ENCODE results near the gene EIF3CL.
"Not testable (repeated sequence)": the region's sequence is repeated elsewhere in the genome, so short reads cannot be mapped to it uniquely, and the experiment has no call there.

EIF3CL gene, protein sequence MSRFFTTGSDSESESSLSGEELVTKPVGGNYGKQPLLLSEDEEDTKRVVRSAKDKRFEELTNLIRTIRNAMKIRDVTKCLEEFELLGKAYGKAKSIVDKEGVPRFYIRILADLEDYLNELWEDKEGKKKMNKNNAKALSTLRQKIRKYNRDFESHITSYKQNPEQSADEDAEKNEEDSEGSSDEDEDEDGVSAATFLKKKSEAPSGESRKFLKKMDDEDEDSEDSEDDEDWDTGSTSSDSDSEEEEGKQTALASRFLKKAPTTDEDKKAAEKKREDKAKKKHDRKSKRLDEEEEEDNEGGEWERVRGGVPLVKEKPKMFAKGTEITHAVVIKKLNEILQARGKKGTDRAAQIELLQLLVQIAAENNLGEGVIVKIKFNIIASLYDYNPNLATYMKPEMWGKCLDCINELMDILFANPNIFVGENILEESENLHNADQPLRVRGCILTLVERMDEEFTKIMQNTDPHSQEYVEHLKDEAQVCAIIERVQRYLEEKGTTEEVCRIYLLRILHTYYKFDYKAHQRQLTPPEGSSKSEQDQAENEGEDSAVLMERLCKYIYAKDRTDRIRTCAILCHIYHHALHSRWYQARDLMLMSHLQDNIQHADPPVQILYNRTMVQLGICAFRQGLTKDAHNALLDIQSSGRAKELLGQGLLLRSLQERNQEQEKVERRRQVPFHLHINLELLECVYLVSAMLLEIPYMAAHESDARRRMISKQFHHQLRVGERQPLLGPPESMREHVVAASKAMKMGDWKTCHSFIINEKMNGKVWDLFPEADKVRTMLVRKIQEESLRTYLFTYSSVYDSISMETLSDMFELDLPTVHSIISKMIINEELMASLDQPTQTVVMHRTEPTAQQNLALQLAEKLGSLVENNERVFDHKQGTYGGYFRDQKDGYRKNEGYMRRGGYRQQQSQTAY

GRCh38 chr16:28403220-28404072 lies at the start of gene EIF3CL:
Gene EIF3CL, minus strand, starts transcription at chr16:28403841. Its CDS starts 223 bp downstream, at chr16:28403618.
- DNase-seq = not testable (repeated sequence)

DNA sequence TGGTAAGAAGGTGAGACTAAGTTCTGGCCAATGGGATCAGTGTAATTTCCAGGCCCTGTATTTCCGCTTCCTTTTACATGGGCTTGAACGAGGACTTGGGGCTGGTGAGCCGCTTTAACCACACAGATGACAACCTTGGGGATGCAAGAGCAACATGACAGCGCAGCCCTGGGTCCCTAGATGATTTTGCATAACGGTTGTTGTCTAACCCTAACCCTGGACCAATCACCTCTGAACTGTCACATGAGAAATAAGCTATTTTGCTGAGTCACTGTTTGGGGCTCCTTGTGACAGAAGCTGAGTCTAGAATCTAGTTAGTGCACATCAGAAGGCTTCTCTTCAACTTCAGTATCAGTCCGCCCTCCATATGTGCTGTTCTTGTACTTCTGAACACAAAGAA lies 43.4 kb upstream of the EIF3CL start:
- DNase-seq = not testable (repeated sequence)

DNA sequence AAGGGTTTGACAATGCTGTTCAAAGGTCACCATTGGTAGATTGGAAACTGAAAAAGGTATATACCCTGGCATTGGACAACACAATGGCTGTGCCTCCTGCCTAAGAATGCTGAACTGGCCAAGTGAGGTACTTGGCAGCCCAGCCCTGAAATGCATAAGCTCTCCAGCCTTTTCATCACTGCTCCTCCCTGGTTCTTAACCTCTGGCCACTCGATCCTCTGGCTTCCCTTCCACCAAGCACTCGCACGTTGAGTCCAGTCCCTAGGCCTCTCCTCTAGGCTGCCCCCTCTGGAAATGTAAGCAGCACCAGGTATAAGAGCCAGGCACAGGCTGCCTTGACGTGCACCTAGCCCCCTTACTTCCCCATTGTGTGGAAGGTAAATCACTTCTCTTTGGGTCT lies 42.7 kb upstream of the EIF3CL start:
- DNase-seq = not testable (repeated sequence)

DNA sequence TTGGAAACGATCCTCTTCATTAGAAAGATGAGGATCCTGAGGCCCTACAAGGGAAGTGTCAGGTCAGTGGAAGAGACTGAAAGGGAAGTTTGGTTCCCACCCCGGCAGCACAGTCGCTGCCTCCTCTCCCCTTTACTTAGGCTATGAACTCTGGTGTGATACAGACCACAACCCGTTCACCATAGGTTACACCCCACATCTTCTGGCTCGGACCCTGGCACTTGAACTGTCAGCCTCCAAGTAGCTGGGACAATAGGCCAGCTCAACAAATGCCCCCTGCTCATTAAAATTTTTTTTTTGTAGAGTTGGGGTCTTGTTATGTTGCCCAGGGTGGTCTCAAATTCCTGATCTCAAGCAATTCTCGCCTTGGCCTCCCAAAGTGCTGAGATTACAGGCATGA lies 40.3 kb upstream of the EIF3CL start:
- DNase-seq = not testable (repeated sequence)

DNA sequence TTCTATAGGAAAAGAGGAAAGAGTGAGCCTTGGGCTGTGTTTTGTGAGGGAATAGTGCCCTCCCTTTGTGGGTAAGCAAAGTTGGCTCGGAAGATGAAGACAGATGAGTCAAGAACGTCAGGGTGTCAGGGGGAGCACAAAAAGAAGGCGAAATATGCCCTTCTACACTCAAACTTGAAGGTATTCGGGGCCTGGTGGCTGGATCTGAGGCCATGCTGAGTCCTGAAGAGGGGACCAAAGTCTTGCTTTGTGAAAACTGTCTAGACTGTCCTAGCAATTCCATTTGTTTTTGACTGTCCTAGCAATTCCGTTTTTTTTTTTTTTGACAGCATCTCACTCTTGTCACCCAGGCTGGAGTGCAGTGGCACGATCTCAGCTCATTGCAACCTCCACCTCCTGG lies 35.3 kb upstream of the EIF3CL start:
- DNase-seq = not testable (repeated sequence)

DNA sequence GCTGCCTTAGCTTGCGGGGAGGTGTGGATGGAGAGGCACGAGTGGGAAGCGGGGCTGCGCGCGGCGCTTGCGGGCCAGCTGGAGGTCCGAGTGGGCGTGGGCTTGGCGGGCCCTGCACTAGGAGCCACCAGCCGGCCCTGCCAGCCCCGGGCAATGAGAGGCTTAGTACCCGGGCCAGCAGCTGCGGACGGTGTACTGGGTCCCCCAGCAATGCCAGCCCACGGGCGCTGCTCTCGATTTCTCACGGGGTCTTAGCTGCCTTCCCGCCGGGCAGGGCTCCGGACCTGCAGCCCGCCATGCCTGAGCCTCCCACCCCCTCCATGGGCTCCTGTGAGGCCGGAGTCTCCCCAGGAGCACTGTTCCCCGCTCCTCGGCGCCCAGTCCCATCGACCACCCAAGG lies 31.7 kb upstream of the EIF3CL start:
- DNase-seq = not testable (repeated sequence)

DNA sequence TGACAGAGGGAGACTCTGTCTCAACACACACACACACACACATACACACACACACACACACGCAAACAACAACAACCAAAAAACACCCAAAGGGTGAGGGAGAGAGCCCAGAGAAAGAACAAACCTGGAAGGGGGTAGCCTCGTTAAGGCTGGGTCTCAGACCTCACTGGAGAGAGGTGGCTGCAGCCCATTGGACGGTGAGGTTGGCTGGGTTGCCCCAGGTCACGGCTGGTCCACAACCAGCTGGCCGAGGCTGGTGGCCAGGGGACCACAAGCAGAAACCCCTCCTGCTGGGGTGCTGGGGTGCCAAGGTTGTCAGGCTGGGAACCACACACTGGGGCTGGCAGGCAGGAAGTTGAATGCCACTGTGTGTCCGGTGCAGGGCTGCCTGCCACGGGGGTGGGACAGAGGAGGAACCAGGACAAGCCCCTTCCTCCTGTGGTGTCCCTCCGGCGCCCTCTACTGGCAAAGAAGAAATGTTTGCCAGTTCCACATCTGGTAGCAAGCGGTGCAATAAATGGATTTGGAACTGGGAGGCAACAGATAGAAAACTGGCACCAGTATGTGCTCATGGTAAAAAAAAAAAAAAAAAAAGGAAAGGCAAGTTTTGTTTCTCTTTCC lies 22.5 kb upstream of the EIF3CL start:
- DNase-seq = not testable (repeated sequence)

DNA sequence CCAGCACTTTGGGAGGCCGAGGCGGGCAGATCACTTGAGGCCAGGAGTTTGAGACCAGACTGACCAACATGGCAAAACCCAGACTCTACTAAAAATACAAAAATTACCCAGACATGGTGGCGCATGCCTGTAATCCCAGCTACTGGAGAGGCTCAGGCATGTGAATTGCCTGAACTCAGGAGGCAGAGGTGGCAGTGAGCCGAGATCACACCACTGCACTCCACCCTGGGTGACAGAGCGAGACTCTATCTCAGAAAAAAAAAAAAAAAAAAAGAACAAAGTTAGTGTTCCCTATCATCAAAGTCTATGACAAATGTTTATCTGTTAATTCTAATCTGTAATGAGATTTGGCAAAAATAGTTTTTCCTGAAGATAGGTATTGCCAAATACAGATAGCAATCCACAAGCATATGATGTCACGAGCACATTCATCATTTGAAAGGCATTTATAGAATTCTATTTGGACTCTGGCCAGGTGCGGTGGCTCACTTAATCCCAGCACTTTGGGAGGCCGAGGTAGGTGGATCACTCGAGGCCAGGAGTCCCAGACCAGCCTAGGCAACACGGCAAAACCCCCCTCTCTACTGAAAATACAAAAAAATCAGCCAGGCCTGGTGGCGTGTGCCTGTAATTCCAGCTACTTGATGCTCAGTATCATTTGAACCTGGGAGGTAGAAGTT lies 17.6 kb upstream of the EIF3CL start:
- DNase-seq = not testable (repeated sequence)

- DNase-seq = not testable (repeated sequence)
Measured at GRCh38 chr16:28417033-28417432, 13.4 kb upstream of the EIF3CL start.

DNA sequence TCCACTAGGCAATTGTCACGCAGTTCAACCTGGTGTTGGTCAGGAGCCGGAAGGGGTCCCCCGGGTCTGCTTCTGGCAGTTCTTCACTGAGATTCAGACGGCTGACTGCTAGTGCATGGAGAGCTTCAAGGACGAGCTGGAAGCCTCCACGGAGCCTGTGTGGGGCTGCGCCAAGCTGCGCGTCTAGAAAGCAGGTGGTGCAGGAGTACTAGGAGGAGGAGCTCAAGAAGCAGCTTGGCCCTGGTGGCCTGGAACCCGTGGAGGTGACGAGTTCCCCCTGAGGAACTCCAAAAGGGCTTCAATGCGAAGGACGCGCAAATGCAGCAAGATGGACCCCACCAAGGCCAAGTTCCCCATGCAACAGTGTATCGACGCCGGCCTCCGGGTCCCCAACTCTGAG lies 10.9 kb upstream of the EIF3CL start:
- not testable (repeated sequence) for DNase-seq

DNA sequence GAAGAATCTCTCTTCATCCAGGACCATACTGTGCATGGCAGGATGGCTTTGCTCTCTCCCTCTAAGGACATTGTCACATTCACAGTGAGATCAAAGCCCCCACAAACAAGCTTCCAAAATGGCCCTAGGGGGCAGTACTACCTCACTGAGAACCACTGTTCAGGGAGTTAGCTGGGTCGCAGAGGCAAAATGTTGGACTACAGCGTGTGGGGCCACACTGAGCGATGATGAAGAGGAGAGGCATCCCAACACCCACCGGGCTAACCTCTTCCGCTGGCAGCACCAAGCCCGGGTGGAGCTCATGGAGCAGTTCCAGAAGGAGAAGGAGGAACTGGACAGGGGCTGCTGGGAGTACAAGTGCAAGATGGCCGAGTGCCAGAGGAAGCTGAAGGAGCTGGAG lies 9.9 kb upstream of the EIF3CL start:
- not testable (repeated sequence) for DNase-seq

- DNase-seq = not testable (repeated sequence)
Measured at GRCh38 chr16:28392054-28392453, 11.6 kb downstream of the EIF3CL start.

DNA sequence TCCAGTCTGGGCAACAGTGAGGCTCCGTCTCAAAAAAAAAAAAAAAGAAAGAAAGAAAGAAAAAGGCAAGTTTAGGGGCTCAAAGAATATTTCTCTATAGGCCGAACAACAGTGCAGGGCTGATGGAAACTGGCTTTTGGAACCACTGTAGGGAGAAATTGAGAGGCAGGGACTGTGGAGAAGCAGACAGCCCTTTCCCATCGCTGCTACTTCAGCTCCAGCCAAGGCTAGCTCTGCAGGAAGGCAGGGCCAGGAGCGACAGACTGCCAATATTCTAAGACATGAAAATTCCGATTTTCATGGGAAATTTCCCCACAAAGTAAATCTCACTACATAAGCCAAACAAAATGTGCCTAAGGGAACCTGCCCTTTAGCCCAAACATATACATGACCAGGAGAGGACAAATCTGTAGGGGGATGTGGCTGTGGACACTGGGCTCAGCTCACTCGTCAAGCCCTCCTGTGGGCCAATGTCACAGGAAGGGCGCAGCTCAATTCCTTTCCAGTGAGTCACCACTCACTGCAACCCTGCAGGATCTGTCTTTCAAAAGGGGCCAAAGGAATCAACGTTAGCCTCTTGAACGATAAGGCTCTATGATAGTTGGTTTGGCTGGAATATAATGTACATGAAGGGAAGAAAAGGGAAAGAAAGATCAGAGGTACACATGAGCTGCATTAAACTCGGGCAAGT lies 21.3 kb downstream of the EIF3CL start:
- DNase-seq = not testable (repeated sequence)

- not testable (repeated sequence) for DNase-seq
Measured at GRCh38 chr16:28377822-28378221, 25.8 kb downstream of the EIF3CL start.

GRCh38 chr16:28377108-28377625 lies 26.5 kb downstream of the EIF3CL start:
- DNase-seq = not testable (repeated sequence)

DNA sequence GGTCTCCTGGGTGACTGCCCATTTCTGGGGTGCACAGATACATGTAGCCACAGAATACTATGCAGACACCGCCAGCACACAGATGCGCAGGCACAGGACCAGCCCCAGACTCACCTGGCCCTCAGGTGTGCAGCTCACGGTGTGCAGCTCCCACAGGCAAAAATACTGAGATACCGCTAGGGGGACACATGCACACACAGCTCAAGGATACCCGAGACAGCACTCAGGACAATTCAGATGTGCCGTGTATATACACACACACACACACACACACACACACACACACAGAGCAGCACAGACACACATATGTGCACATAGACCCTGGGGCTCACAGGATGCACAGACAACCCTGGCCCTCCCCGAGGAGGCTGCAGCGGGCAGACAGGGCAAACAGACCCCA lies 28.5 kb downstream of the EIF3CL start:
- not testable (repeated sequence) for DNase-seq

DNA sequence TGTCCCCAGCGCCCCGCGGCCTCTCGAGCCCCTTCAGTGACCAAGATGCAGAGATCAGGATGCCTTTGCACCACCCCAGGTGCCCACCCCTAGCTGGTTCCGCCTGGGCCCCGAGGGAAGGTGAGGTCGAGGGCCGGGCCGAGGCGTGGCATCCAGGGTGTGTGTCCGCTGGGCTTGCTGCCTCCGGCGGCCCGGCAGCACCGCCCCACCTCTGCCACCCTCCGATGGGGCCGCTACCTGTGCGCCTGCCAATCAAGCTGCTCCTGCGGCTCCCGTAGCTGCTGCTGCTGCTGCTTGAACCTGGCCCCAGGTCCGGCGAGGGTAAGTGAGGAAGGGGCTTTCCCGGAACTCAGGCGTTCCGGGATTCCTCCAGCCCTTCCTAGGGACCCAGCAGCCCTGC lies 29.4 kb downstream of the EIF3CL start:
- DNase-seq = not testable (repeated sequence)

DNA sequence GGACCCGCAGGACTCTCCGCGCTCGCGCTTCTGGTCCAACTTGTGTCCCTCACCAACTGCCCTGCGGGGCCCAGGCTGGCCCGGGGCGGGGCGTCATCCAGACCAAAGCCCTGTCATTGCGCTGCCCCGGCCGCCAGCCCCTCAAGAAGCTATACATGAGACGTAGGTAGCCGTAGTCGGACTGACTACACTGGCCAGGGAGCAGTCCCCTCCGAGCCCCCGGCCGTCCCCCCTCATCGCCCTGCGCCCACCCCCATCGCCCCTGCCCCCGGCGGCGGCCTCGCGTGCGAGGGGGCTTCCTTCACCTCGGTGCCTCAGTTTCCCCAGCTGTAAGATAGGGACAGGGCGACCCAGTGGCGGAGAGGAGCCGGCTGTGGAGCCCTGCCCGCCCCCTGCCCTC lies 35.7 kb downstream of the EIF3CL start:
- peak; percentile 20 for DNase-seq

GRCh38 chr16:28364268-28365173 lies 39.1 kb downstream of the EIF3CL start:
- not testable (repeated sequence) for DNase-seq
